SK-N-SH (cell line): ENCODE results near the gene COLEC11. TPM values are rescaled to one million over a fixed set of nuclear protein-coding genes. Genes with fewer than 3 reads are reported as not detected.

Experiments used
- CTCF ChIA-PET: fragments of 300-600, 350-600 bp; formaldehyde crosslinking; extraction: SDS; loops from one replicate; lab custom pipeline; 2021; lab: Yijun Ruan, JAX
- POLR2A ChIA-PET: fragments of 350-600 bp; sonication (Branson Sonifier 250); formaldehyde crosslinking; extraction: SDS; loops from one replicate; lab custom pipeline; 2020; ENCODE audit warnings: antibody characterized with exemption, inconsistent platforms; lab: Yijun Ruan, JAX
- DNase-seq: peaks from one replicate; pipeline ENCODE4 v3.0.0; 2012
- H2AFZ ChIP-seq: fragments of 200-600 bp; sonication (generic); 2 replicates; pipeline ENCODE4 v1.8.1; 2016; ENCODE audit warnings: antibody characterized with exemption, mild to moderate bottlenecking, low read depth
- H3F3A ChIP-seq: fragments of 200-600 bp; sonication (generic); replicated peaks from 2 replicates; pipeline ENCODE3; 2016; ENCODE audit warnings: antibody characterized with exemption, mild to moderate bottlenecking; ENCODE audit not compliant: insufficient read depth
- H3K27ac ChIP-seq, 2 experiments: fragments of 200-500 bp in 1 of 2; fragments of 200-600 bp in 1 of 2; sonication (Bioruptor generic) in 1 of 2; sonication (generic), shearing (Covaris generic) in 1 of 2; 2 replicates each; pipeline versions ENCODE4 v1.5.1 to v1.6.1; 2014 to 2016; ENCODE audit warnings: low read depth in 2 of 2, inconsistent platforms in 1 of 2, low read length in 1 of 2, mild to moderate bottlenecking in 1 of 2, mixed read lengths in 1 of 2
- H3K27me3 ChIP-seq: fragments of 200-600 bp; sonication (generic), shearing (Covaris generic); 2 replicates; pipeline ENCODE4 v1.6.1; 2016; ENCODE audit warnings: mixed run types; ENCODE audit not compliant: insufficient read depth
- H3K36me3 ChIP-seq, 2 experiments: fragments of 200-500 bp in 1 of 2; fragments of 200-600 bp in 1 of 2; sonication (Bioruptor generic) in 1 of 2; sonication (generic) in 1 of 2; replicated peaks in 1 of 2; 2 replicates each; pipeline versions ENCODE3 to v1.5.1; 2014 to 2016; ENCODE audit warnings: low read length in 1 of 2, mild to moderate bottlenecking in 1 of 2; ENCODE audit not compliant: insufficient read depth in 2 of 2, control insufficient read depth in 1 of 2
- H3K4me1 ChIP-seq, 2 experiments: fragments of 200-500 bp in 1 of 2; fragments of 200-600 bp in 1 of 2; sonication (Bioruptor generic) in 1 of 2; sonication (generic), shearing (Covaris generic) in 1 of 2; 2 replicates each; pipeline versions ENCODE4 v1.5.1 to v1.6.1; 2014 to 2016; ENCODE audit warnings: low read depth in 1 of 2, low read length in 1 of 2, mixed run types in 1 of 2; ENCODE audit not compliant: insufficient read depth in 2 of 2, control insufficient read depth in 1 of 2
- H3K4me2 ChIP-seq: fragments of 200-600 bp; sonication (generic), shearing (Covaris generic); 2 replicates; pipeline ENCODE4 v1.6.1; 2017; ENCODE audit warnings: mixed run types
- H3K4me3 ChIP-seq, 2 experiments: fragments of 200-500 bp in 1 of 2; fragments of 200-600 bp in 1 of 2; sonication (Bioruptor generic) in 1 of 2; sonication (generic), shearing (Covaris generic) in 1 of 2; 2 replicates each; pipeline versions ENCODE4 v1.5.1 to v1.8.1; 2014 to 2016; ENCODE audit warnings: low read depth in 2 of 2, inconsistent platforms in 1 of 2, low read length in 1 of 2, mild to moderate bottlenecking in 1 of 2, mixed read lengths in 1 of 2, moderate library complexity in 1 of 2
- H3K79me2 ChIP-seq: fragments of 200-600 bp; sonication (generic); 2 replicates; pipeline ENCODE4 v1.8.1; 2017; ENCODE audit warnings: mild to moderate bottlenecking; ENCODE audit not compliant: insufficient read depth
- H3K9ac ChIP-seq: fragments of 200-600 bp; sonication (generic); 2 replicates; pipeline ENCODE4 v1.6.1; 2017; ENCODE audit warnings: mixed run types
- H3K9me2 ChIP-seq: fragments of 200-600 bp; sonication (generic); 2 replicates; pipeline ENCODE4 v1.6.1; 2017; ENCODE audit warnings: mixed run types
- H3K9me3 ChIP-seq: fragments of 200-600 bp; sonication (generic); 2 replicates; pipeline ENCODE4 v1.6.1; 2017; ENCODE audit warnings: mixed run types, mild to moderate bottlenecking, moderate library complexity
- H4K20me1 ChIP-seq: fragments of 200-600 bp; sonication (generic); 2 replicates; pipeline ENCODE4 v1.6.1; 2017; ENCODE audit warnings: mild to moderate bottlenecking, mixed run types; ENCODE audit not compliant: insufficient read depth
- ELF1 ChIP-seq: IDR thresholded peaks from 2 replicates; pipeline ENCODE4 v1.4.0; 2012
- EP300 ChIP-seq, 2 experiments: IDR thresholded peaks; 2 replicates each; pipeline versions ENCODE4 v1.4.0 to v1.6.1; 2012; ENCODE audit warnings: borderline replicate concordance in 1 of 2, low read depth in 1 of 2, low read length in 1 of 2
- EZH2phosphoT487 ChIP-seq: fragments of 200-600 bp; sonication (generic); IDR thresholded peaks from 2 replicates; pipeline ENCODE4 v1.6.1; 2017; ENCODE audit warnings: low read depth, mixed run types, mild to moderate bottlenecking, antibody characterized with exemption, moderate library complexity, borderline replicate concordance
- FOSL2 ChIP-seq: IDR thresholded peaks from 2 replicates; pipeline ENCODE4 v1.4.0; 2012; ENCODE audit warnings: low read depth, mild to moderate bottlenecking, moderate library complexity, borderline replicate concordance
- FOXJ3 ChIP-seq: sonication (generic); formaldehyde crosslinking; IDR thresholded peaks from 2 replicates; pipeline ENCODE4 v1.5.1; 2020; ENCODE audit warnings: mild to moderate bottlenecking, missing genetic modification reagents
- FOXM1 ChIP-seq: IDR thresholded peaks from 2 replicates; pipeline ENCODE4 v1.4.0; 2012; ENCODE audit warnings: low read depth, mild to moderate bottlenecking
- GATA2 ChIP-seq: sonication (generic); formaldehyde crosslinking; IDR thresholded peaks from 2 replicates; pipeline ENCODE4 v1.5.0; 2020; ENCODE audit warnings: mild to moderate bottlenecking, missing genetic modification reagents
- JUND ChIP-seq: IDR thresholded peaks from 2 replicates; pipeline ENCODE4 v1.4.0; 2012
- MAX ChIP-seq: IDR thresholded peaks from 2 replicates; pipeline ENCODE4 v1.4.0; 2012; ENCODE audit warnings: low read depth
- MXI1 ChIP-seq: IDR thresholded peaks from 2 replicates; pipeline ENCODE4 v1.6.1; 2012; ENCODE audit warnings: mild to moderate bottlenecking, low read depth, low read length, improper control_type of control experiment
- NFIC ChIP-seq: IDR thresholded peaks from 2 replicates; pipeline ENCODE4 v1.4.0; 2012; ENCODE audit warnings: borderline replicate concordance
- NRF1 ChIP-seq: IDR thresholded peaks from 2 replicates; pipeline ENCODE4 v1.6.1; 2012; ENCODE audit warnings: low read depth, mild to moderate bottlenecking, low read length
- POLR2AphosphoS5 ChIP-seq: IDR thresholded peaks from 2 replicates; pipeline ENCODE4 v1.6.1; 2012; ENCODE audit warnings: low read depth, low read length
- RAD21 ChIP-seq: IDR thresholded peaks from 2 replicates; pipeline ENCODE4 v1.6.1; 2012; ENCODE audit warnings: mild to moderate bottlenecking, low read length
- RFX5 ChIP-seq: IDR thresholded peaks from 2 replicates; pipeline ENCODE4 v1.6.1; 2012; ENCODE audit warnings: mild to moderate bottlenecking, improper control_type of control experiment, low read length
- RXRA ChIP-seq: IDR thresholded peaks from 2 replicates; pipeline ENCODE4 v1.4.0; 2012; ENCODE audit warnings: low read depth, mild to moderate bottlenecking, borderline replicate concordance
- SIN3A ChIP-seq: IDR thresholded peaks from 2 replicates; pipeline ENCODE4 v1.6.1; 2012; ENCODE audit warnings: low read depth, mild to moderate bottlenecking, low read length, moderate library complexity, borderline replicate concordance
- TCF12 ChIP-seq: IDR thresholded peaks from 2 replicates; pipeline ENCODE4 v1.4.0; 2012
- WGBS: methylation state at CpG from one replicate; pipeline ENCODE4 v1.1.6; 2017; ENCODE audit warnings: low lambda C conversion rate; 5-methylcytosine and 5-hydroxymethylcytosine counted together
- polyA plus RNA-seq, 3 experiments: library from polyadenylated mRNA; depleted of rRNA; stranded (reverse); fragments of >200 nt; gene quantifications; 2 replicates each; pipeline ENCODE4 v1.2.3, GENCODE V29; 2012
- TF ChIP-seq, protein P1 (sequence below): IDR thresholded peaks from 2 replicates; pipeline ENCODE4 v1.4.0; 2012; ENCODE audit warnings: low read depth, borderline replicate concordance
- TF ChIP-seq, protein P2 (sequence below): IDR thresholded peaks from 2 replicates; pipeline ENCODE4; 2012
- TF ChIP-seq, protein P3 (sequence below): fragments of 150-350 bp; IDR thresholded peaks from 2 replicates; pipeline ENCODE4 v1.6.1; 2016; ENCODE audit warnings: mild to moderate bottlenecking, low read depth, low read length

Gene COLEC11
- polyA plus RNA-seq, 1 of the 3 experiments (the other 2 are of a cell fraction): 8.7 TPM

DNA sequence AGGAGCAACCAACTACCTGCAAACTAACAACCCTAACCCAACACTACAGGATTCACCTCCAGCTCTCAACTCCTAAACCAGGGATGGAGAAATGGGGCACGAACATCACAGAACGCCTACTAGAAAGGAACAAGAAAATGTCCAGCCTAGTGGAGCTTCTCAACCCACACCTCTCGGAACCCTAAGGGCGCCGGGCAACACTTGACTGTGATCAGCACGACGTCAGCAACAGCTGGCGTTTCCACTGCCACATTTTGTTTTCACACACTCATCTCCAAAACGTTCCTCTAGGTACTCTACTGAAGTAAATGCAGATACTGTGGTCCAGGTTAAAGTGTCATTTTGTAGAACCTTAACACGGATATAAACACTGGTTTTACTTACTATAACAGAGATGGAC is 41.0 kb upstream of the COLEC11 start (continued):
- TF ChIP-seq EZH2phosphoT487: no peak

DNA sequence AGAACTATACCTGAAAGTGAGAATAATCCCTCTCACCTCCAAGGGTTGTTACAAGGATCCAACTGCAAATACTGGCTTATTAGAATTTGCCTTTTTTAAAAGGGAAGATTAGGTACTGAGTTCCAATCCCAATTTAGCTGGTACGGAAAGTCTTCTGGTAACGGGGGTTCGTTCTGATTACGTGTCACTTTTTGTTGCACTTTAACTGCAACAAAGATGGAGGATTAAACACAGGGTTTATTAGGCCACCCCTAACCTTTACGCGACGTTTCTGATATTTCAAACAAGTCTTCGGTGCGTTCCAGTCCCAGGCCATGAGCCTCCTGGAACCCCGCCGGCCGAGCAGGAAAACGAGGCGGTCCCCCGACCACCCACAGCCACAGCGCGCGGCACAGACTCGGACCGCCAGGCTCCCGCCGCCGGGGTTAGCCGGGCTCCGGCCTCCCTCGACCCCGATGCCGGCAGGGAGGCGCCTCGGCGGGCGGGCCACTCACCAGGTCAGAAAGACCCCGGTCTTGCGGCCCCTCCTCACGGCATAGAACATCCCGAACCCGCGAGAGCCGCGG is 37.2 kb upstream of the COLEC11 start:
- 4% methylated on average over 15 of the region's 40 CpGs for WGBS
- CTCF ChIA-PET: interaction anchor here (0.8 to 2.7 kb wide), 5 partner anchors 14 to 179 kb away, joined by 3 to 14 read pairs (median 4); no protein-coding TSS in a partner anchor

DNA sequence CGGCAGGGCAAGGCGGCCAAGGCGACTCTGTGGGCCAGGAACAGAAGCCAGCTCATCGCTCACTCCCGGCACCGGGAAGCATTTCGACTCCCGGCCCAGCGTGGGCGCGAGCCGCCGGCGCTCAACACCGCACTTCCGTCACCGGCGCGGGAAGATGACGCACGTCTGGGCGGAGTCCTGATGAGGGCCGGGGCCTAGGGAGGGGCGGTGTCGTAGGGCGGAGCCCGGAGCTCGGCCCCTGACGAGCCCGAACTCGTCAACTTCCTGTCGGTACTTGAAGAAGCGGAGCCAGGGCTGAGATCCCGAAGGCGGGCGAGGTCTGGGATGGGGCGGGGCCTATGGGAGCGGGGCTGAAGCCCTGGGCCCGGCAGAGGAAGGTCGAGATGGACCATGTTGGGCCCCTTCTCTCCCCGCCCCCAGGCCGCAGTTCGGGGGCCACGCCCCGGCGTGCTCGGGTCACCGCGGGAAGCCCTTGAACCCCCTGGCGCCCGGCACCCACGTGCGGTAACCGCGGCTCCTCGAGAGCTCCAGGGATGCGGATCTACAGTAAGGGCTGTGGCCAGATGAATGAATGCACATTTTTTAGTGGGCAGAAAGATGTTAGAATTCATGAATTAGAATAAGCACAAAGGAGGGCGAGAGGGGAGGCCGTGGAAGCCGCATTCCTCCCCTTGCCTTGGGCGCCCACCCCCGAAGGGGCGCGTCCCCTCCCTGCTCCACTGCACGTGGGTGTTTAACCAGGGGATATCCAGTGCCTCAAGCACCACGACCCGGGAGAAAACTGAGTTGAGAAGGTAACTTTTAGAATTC is 36.5 kb upstream of the COLEC11 start, which contains the start of gene RNASEH1:
Gene RNASEH1, minus strand, starts transcription at position 129 of the 810 bp plus-strand sequence. Its CDS starts 73 bp downstream, at position 56.
- peak within 1 kb of the TSS; percentile 98 for H3K9ac ChIP-seq
- CTCF ChIA-PET: interaction anchor here (0.8 to 2.7 kb wide), 5 partner anchors 15 to 180 kb away, joined by 3 to 14 read pairs (median 4); no protein-coding TSS in a partner anchor
- POLR2A ChIA-PET: interaction anchor here (0.6 to 2.3 kb wide), 18 partner anchors 15 to 1141 kb away, joined by 3 to 36 read pairs (median 3); partner anchors contain the start of genes ADI1, COLEC11, RPS7 and TRAPPC12
- peaks cover 57% of the 10 kb centered on the region for H3K79me2 ChIP-seq
- H3K4me1 ChIP-seq: peaks cover 8 to 13% of the 10 kb centered on the region in 2 experiments; a peak in 2 of 4 replicates
- H3F3A ChIP-seq: peaks cover 7% of the 10 kb centered on the region
- peak within 1 kb of the TSS; percentile 57 for H2AFZ ChIP-seq
- H3K4me2 ChIP-seq: peak within 1 kb of the TSS; percentile 86
- no peaks in the 10 kb centered on the region for H3K9me2 ChIP-seq
- under 1% methylated on average over 39 of the region's 67 CpGs for WGBS
- no peaks in the 10 kb centered on the region for H3K9me3 ChIP-seq
- peak within 1 kb of the TSS; percentile 90 to 93 for H3K4me3 ChIP-seq
- peak within 1 kb of the TSS; percentile 91 to 94 for H3K27ac ChIP-seq
- DNase-seq: peak; percentile 100
- H4K20me1 ChIP-seq: no peaks in the 10 kb centered on the region
- no peaks in the 10 kb centered on the region for H3K27me3 ChIP-seq
- peaks cover 38 to 46% of the 10 kb centered on the region in 2 experiments for H3K36me3 ChIP-seq
- TF ChIP-seq GATA2 (CRISPR knock-in tag) (no peak), JUND (peak; percentile 26; the same call in 1 of the 2 replicates), RFX5 (no peak), SIN3A (peak; percentile 90), EP300 (IDR thresholded peaks at IDR 0.05; ENCODE audit: borderline replicate concordance in 1 of 2, low read depth in 1 of 2, low read length in 1 of 2) (no peak), FOXM1 (no peak), ELF1 (peak; percentile 95), MAX (peak; percentile 98), NFIC (peak; percentile 31; the same call in 1 of the 2 replicates), FOSL2 (peak; percentile 16; the same call in 1 of the 2 replicates), POLR2AphosphoS5 (peak; percentile 92), MXI1 (peak; percentile 98)
- TF ChIP-seq, protein P1, sequence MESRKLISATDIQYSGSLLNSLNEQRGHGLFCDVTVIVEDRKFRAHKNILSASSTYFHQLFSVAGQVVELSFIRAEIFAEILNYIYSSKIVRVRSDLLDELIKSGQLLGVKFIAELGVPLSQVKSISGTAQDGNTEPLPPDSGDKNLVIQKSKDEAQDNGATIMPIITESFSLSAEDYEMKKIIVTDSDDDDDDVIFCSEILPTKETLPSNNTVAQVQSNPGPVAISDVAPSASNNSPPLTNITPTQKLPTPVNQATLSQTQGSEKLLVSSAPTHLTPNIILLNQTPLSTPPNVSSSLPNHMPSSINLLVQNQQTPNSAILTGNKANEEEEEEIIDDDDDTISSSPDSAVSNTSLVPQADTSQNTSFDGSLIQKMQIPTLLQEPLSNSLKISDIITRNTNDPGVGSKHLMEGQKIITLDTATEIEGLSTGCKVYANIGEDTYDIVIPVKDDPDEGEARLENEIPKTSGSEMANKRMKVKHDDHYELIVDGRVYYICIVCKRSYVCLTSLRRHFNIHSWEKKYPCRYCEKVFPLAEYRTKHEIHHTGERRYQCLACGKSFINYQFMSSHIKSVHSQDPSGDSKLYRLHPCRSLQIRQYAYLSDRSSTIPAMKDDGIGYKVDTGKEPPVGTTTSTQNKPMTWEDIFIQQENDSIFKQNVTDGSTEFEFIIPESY: peak; percentile 75; the same call in 1 of the 2 replicates
- TF ChIP-seq, protein P2, sequence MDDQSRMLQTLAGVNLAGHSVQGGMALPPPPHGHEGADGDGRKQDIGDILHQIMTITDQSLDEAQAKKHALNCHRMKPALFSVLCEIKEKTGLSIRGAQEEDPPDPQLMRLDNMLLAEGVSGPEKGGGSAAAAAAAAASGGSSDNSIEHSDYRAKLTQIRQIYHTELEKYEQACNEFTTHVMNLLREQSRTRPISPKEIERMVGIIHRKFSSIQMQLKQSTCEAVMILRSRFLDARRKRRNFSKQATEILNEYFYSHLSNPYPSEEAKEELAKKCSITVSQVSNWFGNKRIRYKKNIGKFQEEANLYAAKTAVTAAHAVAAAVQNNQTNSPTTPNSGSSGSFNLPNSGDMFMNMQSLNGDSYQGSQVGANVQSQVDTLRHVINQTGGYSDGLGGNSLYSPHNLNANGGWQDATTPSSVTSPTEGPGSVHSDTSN: peak; percentile 31; the same call in 1 of the 2 replicates

More for the DNA sequence above, 37.2 kb upstream of the COLEC11 start:
- DNase-seq: no peak
- Histone ChIP-seq H3K9me3 (no peaks in the 10 kb centered on the region), H4K20me1 (no peaks in the 10 kb centered on the region), H3K9ac (peak overlapping the region; percentile 98), H3K4me2 (peak overlapping the region; percentile 74), H3K27me3 (no peaks in the 10 kb centered on the region), H3F3A (peaks cover 7% of the 10 kb centered on the region), H2AFZ (no peak overlapping the region), H3K4me1 (peaks cover 8 to 13% of the 10 kb centered on the region in 2 experiments; a peak in 2 of 4 replicates), H3K4me3 (peak overlapping the region; percentile 90 to 93), H3K79me2 (peaks cover 64% of the 10 kb centered on the region), H3K27ac (peak overlapping the region; percentile 77 to 91)
- POLR2A ChIA-PET: interaction anchor here (0.6 to 2.3 kb wide), 16 partner anchors 14 to 1140 kb away, joined by 3 to 36 read pairs (median 4); partner anchors contain the start of genes ADI1, COLEC11, RPS7 and TRAPPC12
- no peak for TF ChIP-seq SIN3A
- TF ChIP-seq TCF12: no peak
- no peak for TF ChIP-seq RXRA
- no peak for TF ChIP-seq FOXJ3 (CRISPR knock-in tag)
- TF ChIP-seq NRF1: no peak
- no peak for TF ChIP-seq MXI1
- no peak for TF ChIP-seq RAD21
- TF ChIP-seq, protein P3, sequence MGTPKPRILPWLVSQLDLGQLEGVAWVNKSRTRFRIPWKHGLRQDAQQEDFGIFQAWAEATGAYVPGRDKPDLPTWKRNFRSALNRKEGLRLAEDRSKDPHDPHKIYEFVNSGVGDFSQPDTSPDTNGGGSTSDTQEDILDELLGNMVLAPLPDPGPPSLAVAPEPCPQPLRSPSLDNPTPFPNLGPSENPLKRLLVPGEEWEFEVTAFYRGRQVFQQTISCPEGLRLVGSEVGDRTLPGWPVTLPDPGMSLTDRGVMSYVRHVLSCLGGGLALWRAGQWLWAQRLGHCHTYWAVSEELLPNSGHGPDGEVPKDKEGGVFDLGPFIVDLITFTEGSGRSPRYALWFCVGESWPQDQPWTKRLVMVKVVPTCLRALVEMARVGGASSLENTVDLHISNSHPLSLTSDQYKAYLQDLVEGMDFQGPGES: no peak
- TF ChIP-seq, all 33 proteins: peak for 0
- Histone ChIP-seq H3K36me3 (peaks cover 38 to 51% of the 10 kb centered on the region in 2 experiments), H3K9me2 (no peaks in the 10 kb centered on the region)
